HG03045 (cell line): ENCODE data around the gene GABRG3.
"Not testable (repeated sequence)": the region's sequence is repeated elsewhere in the genome, so short reads cannot be mapped to it uniquely, and the experiment has no call there.

ENCODE experiments used
- ATAC-seq: cut with Tn5 transposase; IDR thresholded peaks from one replicate; pipeline ENCODE4 v1.9.1; 2021; ENCODE audit warnings: mild to moderate bottlenecking, moderate library complexity; ENCODE audit not compliant: unreplicated experiment

The GABRG3 gene

GRCh38 chr15:26985050-26985449, 14.1 kb downstream of the GABRG3 start:
- ATAC-seq, result no peak

- ATAC-seq, result no peak
Observed at GRCh38 chr15:26996250-26996649, 25.3 kb downstream of the GABRG3 start.

GRCh38 chr15:27003003-27003402, 32.0 kb downstream of the GABRG3 start:
- ATAC-seq, result not testable (repeated sequence)

- ATAC-seq, result not testable (repeated sequence)
Observed at GRCh38 chr15:27004226-27004625, 33.2 kb downstream of the GABRG3 start.

- ATAC-seq, result no peak
Observed at GRCh38 chr15:27017168-27017809, 46.3 kb downstream of the GABRG3 start.

- no peak for ATAC-seq
Observed at GRCh38 chr15:27019687-27020086, 48.7 kb downstream of the GABRG3 start.

GRCh38 chr15:27025481-27025966, 54.5 kb downstream of the GABRG3 start:
- ATAC-seq, result no peak

- no peak for ATAC-seq
Observed at GRCh38 chr15:27027229-27027628, 56.2 kb downstream of the GABRG3 start.

- no peak for ATAC-seq
Observed at GRCh38 chr15:27028858-27029477, 58.0 kb downstream of the GABRG3 start.

GRCh38 chr15:27036210-27036609, 65.2 kb downstream of the GABRG3 start:
- no peak for ATAC-seq

- no peak for ATAC-seq
Observed at GRCh38 chr15:27037501-27037900, 66.5 kb downstream of the GABRG3 start.

GRCh38 chr15:27039152-27039551, 68.2 kb downstream of the GABRG3 start:
- ATAC-seq, result no peak

GRCh38 chr15:27042230-27042629, 71.2 kb downstream of the GABRG3 start:
- ATAC-seq, result no peak

GRCh38 chr15:27042646-27043045, 71.7 kb downstream of the GABRG3 start:
- ATAC-seq, result no peak

- ATAC-seq, result no peak
Observed at GRCh38 chr15:27043770-27044169, 72.8 kb downstream of the GABRG3 start.

GRCh38 chr15:27045796-27046195, 74.8 kb downstream of the GABRG3 start:
- ATAC-seq, result no peak

GRCh38 chr15:27046880-27047279, 75.9 kb downstream of the GABRG3 start:
- no peak for ATAC-seq

- no peak for ATAC-seq
Observed at GRCh38 chr15:27050163-27050562, 79.2 kb downstream of the GABRG3 start.

GRCh38 chr15:27054426-27054825, 83.4 kb downstream of the GABRG3 start:
- ATAC-seq, result no peak

- no peak for ATAC-seq
Observed at GRCh38 chr15:27057904-27058645, 87.1 kb downstream of the GABRG3 start.

- ATAC-seq, result no peak
Observed at GRCh38 chr15:27058939-27059338, 88.0 kb downstream of the GABRG3 start.
